Esophagus squamous epithelium (tissue), 4 donors: ENCODE measurements around the gene BCKDHB.

Experiments used
- CTCF ChIP-seq, 6 experiments: fragments of 450-650 bp in 4 of 6; fragments of 200-600 bp in 2 of 6; sonication (generic) in 2 of 6; IDR thresholded peaks; one replicate each; pipeline ENCODE4 v1.5.1; 2016 to 2019; ENCODE audit warnings: antibody characterized with exemption in 6 of 6, mild to moderate bottlenecking in 4 of 6, moderate library complexity in 4 of 6
- POLR2A ChIP-seq, 4 donors: fragments of 450-650 bp; IDR thresholded peaks; one replicate each; pipeline ENCODE4 v1.6.1; 2017; ENCODE audit warnings: antibody characterized with exemption in 4 of 4, mild to moderate bottlenecking in 4 of 4, moderate library complexity in 3 of 4

GRCh38 chr6:80331974-80332373 is 225.5 kb downstream of the BCKDHB start:
- no peak for TF ChIP-seq CTCF (IDR thresholded peaks at IDR 0.05)
- TF ChIP-seq POLR2A (IDR thresholded peaks at IDR 0.05): no peak
